Measurements from ENCODE around the gene CCDC150. TPM values are rescaled to one million over a fixed set of nuclear protein-coding genes. Genes with fewer than 3 reads are reported as not detected.

The CCDC150 gene
- total RNA-seq, 1 donor from 2014 or later: 9.0 TPM

DNA sequence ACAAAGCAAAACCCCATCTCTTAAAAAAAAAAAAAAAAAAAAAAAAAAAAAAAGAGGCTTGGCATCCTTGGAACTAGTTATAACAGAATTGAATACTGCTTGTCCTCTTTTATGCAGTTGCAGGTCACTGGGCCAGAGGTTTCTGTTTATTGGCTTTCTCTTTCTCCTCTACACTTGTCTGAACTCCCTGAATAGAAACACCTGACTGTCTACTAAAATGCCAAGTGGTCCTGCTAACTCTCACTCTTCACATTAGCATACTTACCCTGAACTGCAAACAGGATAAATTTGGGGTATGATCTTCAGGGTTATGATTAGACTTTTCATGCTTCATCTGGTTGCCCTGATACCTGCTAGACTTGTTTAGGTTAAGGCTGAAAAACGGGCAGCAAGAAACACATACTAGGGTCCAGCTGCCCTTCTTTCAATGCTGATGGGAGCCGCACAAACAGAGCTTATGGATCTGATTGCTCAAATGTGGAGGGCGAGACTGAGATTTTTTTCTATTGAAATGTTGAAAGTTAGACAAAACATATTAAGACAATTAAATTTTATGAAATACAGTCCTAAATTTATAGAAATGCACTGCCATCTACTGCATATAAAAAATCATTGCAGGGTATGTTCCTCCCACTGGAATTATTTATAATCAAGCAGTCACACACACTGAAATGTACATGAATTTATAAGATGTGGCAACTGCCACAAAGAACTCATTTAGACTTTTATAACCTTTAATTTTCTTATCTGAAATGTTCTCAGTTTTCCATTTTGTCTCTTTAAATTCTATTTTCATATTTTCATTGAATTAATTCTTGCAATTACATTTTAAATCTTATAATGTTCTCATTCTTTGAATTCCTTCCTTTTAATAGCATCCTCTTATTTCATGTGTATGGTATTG is 119.2 kb downstream of the CCDC150 start:
- intact Hi-C loops (cut with micrococcal nuclease): loop anchor here (1.0 kb wide), 1 partner anchor 460 kb away; no protein-coding TSS in a partner anchor

DNA sequence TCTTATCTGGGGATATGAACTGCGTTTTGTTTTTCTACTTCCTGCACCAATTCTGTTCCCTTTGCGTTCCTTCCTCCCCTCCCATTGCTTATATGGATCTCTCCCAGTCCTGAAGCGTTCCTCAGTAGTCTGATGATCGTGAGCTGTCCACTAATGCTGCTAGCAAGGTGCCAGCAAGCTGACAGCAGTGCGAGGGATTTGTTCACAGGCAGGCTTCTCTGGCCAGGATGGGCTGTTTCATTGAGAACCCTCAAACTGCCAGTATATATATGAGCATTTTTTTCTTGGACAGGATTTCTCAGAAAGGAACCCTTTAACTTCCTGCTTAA is 119.8 kb downstream of the CCDC150 start:
- intact Hi-C loops (cut with micrococcal nuclease): loop anchor here (1.0 kb wide), 1 partner anchor 461 kb away; no protein-coding TSS in a partner anchor

DNA sequence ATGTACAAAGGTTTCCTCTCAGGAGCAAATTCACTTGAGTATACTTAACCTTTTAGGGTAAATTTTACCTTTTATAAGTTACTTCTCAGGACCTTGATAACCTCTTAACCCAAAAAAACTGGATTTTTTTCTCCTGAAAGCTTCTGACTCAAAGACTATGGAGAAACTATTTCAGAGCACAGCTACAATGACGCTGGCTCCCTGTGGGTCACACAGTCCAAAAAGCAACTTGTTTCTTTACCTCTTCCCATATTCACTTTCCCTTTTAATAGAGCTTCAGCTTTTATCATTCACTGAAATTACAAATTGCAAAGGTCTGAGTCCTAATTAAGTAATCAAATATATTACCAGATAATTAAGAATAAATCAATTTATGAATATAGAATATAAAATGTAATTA is 127.6 kb downstream of the CCDC150 start:
- intact Hi-C loops (cut with micrococcal nuclease): no loop called here

Other genes with a start within 250 kb of the CCDC150 start
- 0.57 and 0.64 TPM in 2 replicates for gene HECW2, start 46.2 kb upstream of the CCDC150 start, total RNA-seq
- 46.5 and 52.2 TPM in 2 replicates for gene GTF3C3, start 160.0 kb downstream of the CCDC150 start, total RNA-seq
- gene C2orf66, start 169.6 kb downstream of the CCDC150 start, total RNA-seq: 0.20 and 0.41 TPM in 2 replicates

Measured in T-helper 2 cell treated with Interferon-gamma antibody and Interleukin-4, amounts not matched to agents 100 ng/mL and 5 ng/mL, for 36 hours (primary cell).